ENCODE data around the gene ACKR4.
"Not testable (repeated sequence)": the region's sequence is repeated elsewhere in the genome, so short reads cannot be mapped to it uniquely, and the experiment has no call there.

Gene ACKR4

DNA sequence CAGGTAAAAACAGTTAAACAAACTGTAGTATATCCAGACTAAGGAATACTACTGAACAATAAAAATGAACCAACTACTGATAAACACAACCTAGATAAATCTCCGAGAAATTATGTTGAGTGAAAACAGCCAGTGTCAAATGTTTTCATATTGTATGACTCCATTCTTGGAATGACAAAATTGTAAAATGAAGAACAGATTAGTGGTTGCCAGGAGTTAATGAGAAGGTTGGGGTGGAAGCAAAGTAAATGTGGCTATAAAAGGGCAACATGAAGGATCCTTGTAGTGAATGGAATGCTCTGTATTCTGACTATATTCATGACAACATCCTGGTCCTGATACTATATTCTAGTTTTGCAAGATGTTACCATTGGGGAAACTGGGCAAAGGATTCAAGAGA lies 27.5 kb upstream of the ACKR4 start:
- Mint-ChIP-seq H3K9me3 (peaks cover 5% of the 10 kb centered on the region), H3K4me3 (no peak overlapping the region), H3K27ac (no peak overlapping the region), H3K27me3 (ENCODE audit: low read depth) (no peaks in the 10 kb centered on the region), H3K4me1 (ENCODE audit: low read depth) (no peaks in the 10 kb centered on the region), H3K36me3 (ENCODE audit: low read depth) (peaks cover 10% of the 10 kb centered on the region)

DNA sequence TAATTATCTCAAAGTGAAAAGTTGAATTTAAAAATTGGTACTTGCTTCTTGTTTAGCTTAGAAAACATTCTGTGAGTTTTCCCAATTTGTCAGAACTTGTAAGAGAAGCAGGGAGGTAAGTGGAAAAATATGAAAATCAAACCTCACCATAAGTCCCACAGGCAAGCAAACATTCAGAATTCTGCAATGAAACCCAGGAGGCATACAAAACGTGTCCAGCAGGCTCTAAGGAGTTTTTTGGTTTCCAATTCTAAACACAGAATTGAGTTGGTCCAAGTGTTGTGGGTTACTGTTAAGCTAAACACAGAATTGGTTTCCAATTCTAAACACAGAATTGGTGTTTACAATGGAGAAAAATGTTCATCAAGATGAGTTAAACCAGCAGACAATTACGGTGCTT lies 27.1 kb upstream of the ACKR4 start:
- Mint-ChIP-seq H3K36me3 (ENCODE audit: low read depth) (peaks cover 10% of the 10 kb centered on the region), H3K27ac (no peak overlapping the region), H3K9me3 (peaks cover 5% of the 10 kb centered on the region), H3K4me3 (no peak overlapping the region), H3K27me3 (ENCODE audit: low read depth) (no peaks in the 10 kb centered on the region), H3K4me1 (ENCODE audit: low read depth) (no peaks in the 10 kb centered on the region)

DNA sequence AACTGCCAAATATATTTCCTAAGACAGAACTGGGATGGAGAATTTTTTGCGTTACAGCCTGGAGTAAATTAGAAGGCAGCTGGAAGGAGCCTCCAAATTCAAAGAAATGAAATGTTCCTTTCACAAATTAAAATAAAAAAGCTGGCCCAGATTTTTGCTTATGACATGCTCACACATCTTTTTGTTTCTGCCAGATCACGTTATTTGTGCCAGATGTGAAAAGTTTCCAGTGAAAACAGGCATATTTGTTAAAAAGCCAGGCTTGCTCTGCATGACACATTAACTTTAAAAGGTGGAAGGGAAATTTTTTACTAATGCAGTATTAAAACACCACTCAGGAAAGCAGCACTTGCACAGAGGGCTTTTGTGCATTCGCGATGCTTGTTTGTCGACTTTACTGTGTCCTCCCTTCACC lies 23.3 kb upstream of the ACKR4 start:
- Mint-ChIP-seq H3K4me3 (no peak overlapping the region), H3K27me3 (ENCODE audit: low read depth) (no peaks in the 10 kb centered on the region), H3K36me3 (ENCODE audit: low read depth) (peaks cover 19% of the 10 kb centered on the region), H3K9me3 (peaks cover 5% of the 10 kb centered on the region), H3K4me1 (ENCODE audit: low read depth) (no peaks in the 10 kb centered on the region), H3K27ac (no peak overlapping the region)

DNA sequence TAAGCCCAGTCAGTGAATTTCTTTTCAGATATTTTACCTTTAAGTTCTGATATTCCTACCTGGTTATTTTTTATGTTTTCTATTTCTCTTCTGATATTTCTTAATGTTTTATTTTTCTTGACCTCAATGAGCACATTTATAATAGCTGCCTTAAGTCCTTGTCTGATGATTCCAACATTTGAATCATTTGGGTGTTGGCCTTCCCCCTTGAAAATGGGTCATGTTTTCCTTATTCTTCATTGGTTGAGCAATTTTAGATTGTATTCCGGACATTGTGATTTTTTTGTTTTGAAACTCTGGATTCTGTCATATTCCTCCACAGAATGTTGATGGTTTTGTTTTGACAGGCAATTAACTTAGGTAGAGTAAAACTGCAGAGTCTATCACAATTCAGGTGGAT lies 9.7 kb upstream of the ACKR4 start:
- H3K27me3 Mint-ChIP-seq (ENCODE audit: low read depth): no peaks in the 10 kb centered on the region
- no peak overlapping the region for H3K4me3 Mint-ChIP-seq
- H3K27ac Mint-ChIP-seq: no peak overlapping the region
- no peaks in the 10 kb centered on the region for H3K4me1 Mint-ChIP-seq (ENCODE audit: low read depth)
- H3K9me3 Mint-ChIP-seq: peaks cover 6% of the 10 kb centered on the region
- peaks cover 7% of the 10 kb centered on the region for H3K36me3 Mint-ChIP-seq (ENCODE audit: low read depth)

DNA sequence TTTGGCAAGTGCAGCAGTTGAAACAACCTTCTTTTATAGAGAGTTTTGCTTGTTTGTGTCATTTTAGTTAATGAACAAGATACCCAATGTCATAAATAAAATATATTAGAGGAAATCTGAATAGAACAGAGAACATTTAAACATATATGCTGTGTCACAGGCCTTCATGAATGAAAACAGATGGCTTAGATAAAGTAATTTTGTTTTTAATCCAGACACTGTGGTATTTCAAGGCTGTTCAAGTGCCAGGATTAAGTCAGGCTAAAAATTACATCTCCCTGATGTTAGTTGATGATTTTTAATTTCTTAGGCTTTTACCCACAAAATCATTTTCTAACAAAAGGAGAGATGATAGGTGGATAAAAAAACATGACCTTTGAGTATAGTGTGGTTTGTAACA lies 4.9 kb upstream of the ACKR4 start:
- Mint-ChIP-seq H3K36me3 (ENCODE audit: low read depth) (peaks cover 12% of the 10 kb centered on the region), H3K4me3 (no peak overlapping the region)

DNA sequence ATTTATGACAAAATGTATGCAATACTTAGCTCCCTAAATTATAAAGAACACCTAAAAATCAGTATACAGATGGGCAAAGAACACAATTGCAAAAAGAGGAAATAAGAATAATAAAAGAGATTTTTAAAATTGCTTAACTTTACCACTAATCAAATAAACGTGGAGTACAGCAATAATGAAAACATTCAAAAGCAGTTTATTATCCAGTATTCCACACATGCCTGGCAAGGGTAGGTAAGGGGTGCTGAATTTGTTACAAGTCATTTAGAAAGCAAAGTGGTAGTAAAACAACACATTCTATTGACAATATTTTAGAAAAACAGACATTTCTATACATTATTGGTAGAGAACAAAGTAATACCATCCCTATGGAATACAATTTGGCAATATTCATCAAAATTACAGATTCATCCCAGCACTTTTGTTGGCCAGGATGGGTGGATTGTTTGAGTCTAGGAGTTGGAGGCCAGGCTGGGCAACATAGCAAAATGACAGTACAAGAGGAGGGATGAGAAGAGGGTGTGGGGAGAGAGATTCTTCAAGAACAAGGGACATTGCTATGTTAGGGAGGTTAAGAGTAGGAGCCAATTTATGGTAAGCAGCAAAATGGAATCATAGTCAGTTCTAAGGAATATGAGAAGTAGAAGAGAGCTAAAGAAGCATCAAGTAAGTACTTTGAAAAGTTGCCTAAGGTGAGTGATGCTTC lies 3.7 kb upstream of the ACKR4 start:
- peaks cover 14% of the 10 kb centered on the region for H3K36me3 Mint-ChIP-seq (ENCODE audit: low read depth)

More for the DNA sequence above, 4.9 kb upstream of the ACKR4 start:
- peaks cover 4% of the 10 kb centered on the region for H3K9me3 Mint-ChIP-seq
- H3K4me1 Mint-ChIP-seq (ENCODE audit: low read depth): peaks cover 1% of the 10 kb centered on the region
- no peak overlapping the region for H3K27ac Mint-ChIP-seq
- no peaks in the 10 kb centered on the region for H3K27me3 Mint-ChIP-seq (ENCODE audit: low read depth)

DNA sequence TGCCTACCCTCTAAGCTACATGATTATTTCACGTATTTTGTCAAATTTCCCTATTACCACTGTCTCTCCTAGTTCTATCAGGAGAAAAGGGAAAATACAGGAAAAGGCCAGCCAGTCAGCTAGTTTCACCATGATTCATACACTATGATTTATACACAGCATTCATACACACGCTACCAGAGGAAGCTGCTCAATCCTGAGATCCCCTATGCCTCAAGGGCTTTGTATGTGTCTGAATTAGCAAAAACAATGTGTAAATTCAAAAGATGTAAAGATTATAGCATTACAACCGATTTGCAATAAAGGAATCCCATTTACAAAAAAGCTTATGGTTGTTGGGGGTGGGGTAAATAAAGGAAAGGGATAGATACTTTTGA lies 3.1 kb upstream of the ACKR4 start:
- H3K4me1 Mint-ChIP-seq (ENCODE audit: low read depth): peaks cover 1% of the 10 kb centered on the region
- H3K9me3 Mint-ChIP-seq: no peaks in the 10 kb centered on the region
- no peak overlapping the region for H3K27ac Mint-ChIP-seq
- H3K36me3 Mint-ChIP-seq (ENCODE audit: low read depth): peaks cover 17% of the 10 kb centered on the region
- no peak overlapping the region for H3K4me3 Mint-ChIP-seq
- no peaks in the 10 kb centered on the region for H3K27me3 Mint-ChIP-seq (ENCODE audit: low read depth)

More for the DNA sequence above, 3.7 kb upstream of the ACKR4 start:
- Mint-ChIP-seq H3K9me3 (no peaks in the 10 kb centered on the region), H3K4me1 (ENCODE audit: low read depth) (peaks cover 1% of the 10 kb centered on the region), H3K27ac (no peak overlapping the region), H3K27me3 (ENCODE audit: low read depth) (no peaks in the 10 kb centered on the region), H3K4me3 (no peak overlapping the region)

DNA sequence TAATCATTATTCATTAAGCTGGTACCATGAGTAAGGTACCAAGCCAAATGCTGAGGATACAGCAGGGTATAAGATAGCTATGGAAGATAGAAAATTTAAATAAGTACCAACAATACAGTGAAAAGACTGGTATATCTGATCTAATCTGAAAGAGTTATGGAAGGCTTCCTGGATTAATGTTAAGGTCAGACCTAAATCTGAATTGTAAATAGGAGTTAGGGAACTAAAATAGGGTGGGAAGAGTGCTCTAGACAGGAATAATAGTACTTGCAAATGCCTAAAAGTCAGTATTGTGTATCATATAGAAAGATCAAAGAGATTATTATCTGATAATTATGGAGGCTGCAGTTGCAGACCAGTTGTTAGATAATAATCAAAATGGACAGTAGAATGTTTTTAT lies 2.6 kb upstream of the ACKR4 start:
- Mint-ChIP-seq H3K27me3 (ENCODE audit: low read depth) (no peaks in the 10 kb centered on the region), H3K4me1 (ENCODE audit: low read depth) (peaks cover 1% of the 10 kb centered on the region), H3K36me3 (ENCODE audit: low read depth) (peaks cover 19% of the 10 kb centered on the region), H3K4me3 (no peak overlapping the region), H3K9me3 (no peaks in the 10 kb centered on the region), H3K27ac (no peak overlapping the region)

DNA sequence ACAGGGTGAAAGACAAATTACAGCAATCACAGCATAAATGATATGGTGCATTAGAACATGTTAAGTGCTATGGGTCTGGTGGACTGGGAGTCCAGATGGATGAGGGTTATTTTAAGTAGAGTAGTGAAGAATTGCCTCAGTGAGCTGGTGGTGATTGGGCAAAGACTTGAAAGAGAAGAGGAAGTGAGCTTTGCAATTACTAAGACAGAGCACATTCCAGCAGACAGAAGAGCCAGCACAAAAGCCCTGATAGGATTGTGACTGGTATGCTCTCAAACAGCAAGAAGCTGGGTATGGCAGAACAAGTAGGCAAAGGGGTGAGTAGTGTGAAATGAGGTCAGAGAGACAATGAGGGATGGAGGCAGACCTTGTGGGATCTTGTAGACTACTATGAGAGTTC lies 2.1 kb upstream of the ACKR4 start:
- peaks cover 1% of the 10 kb centered on the region for H3K4me1 Mint-ChIP-seq (ENCODE audit: low read depth)
- H3K4me3 Mint-ChIP-seq: no peak overlapping the region
- no peak overlapping the region for H3K27ac Mint-ChIP-seq
- no peaks in the 10 kb centered on the region for H3K27me3 Mint-ChIP-seq (ENCODE audit: low read depth)
- H3K9me3 Mint-ChIP-seq: no peaks in the 10 kb centered on the region
- peaks cover 18% of the 10 kb centered on the region for H3K36me3 Mint-ChIP-seq (ENCODE audit: low read depth)

DNA sequence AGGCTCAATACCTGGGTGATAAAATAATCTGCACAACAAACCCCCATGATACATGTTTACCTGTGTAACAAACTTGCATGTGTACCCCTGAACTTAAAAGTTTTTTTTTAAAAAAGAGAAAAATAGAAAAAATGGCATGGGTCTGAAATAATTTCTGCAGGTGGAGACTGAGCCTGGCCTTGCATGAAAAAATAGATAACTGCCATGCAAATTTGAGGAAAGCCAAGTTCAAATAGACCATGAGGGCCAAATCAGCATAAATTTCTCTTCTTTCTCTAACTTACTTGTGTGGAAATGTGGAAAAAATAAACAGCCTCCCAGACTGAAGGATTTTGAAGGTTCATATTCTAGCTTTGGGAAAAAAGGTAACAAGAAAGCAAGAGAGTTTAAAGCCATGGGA lies 744 bp upstream of the ACKR4 start:
- H3K4me1 Mint-ChIP-seq (ENCODE audit: low read depth): peaks cover 1% of the 10 kb centered on the region
- H3K9me3 Mint-ChIP-seq: no peaks in the 10 kb centered on the region
- H3K27me3 Mint-ChIP-seq (ENCODE audit: low read depth): no peaks in the 10 kb centered on the region
- peaks cover 13% of the 10 kb centered on the region for H3K36me3 Mint-ChIP-seq (ENCODE audit: low read depth)
- H3K27ac Mint-ChIP-seq: no peak overlapping the region
- no peak overlapping the region for H3K4me3 Mint-ChIP-seq

DNA sequence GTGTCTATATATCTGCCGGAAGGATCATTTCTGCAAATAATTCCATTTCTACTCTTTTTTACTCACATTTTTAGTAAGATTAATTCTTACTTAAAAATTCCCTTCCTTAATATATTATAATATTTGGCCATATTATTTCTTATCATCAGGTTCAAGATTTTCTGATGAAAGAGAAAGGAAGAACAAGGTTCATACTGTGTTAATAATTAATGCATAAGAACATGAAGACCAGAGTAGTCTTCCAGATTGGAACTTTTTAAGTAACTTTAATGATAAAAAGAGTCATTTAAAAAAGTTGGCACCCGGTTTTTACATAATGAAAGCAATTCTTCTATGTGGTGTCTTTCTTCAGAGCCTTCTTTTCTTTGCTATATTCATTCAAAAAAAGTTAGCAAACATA lies 590 bp downstream of the ACKR4 start:
- no peak overlapping the region for H3K4me3 Mint-ChIP-seq
- H3K27me3 Mint-ChIP-seq (ENCODE audit: low read depth): no peaks in the 10 kb centered on the region
- H3K4me1 Mint-ChIP-seq (ENCODE audit: low read depth): peaks cover 1% of the 10 kb centered on the region
- H3K36me3 Mint-ChIP-seq (ENCODE audit: low read depth): peaks cover 13% of the 10 kb centered on the region
- H3K9me3 Mint-ChIP-seq: no peaks in the 10 kb centered on the region
- no peak overlapping the region for H3K27ac Mint-ChIP-seq

DNA sequence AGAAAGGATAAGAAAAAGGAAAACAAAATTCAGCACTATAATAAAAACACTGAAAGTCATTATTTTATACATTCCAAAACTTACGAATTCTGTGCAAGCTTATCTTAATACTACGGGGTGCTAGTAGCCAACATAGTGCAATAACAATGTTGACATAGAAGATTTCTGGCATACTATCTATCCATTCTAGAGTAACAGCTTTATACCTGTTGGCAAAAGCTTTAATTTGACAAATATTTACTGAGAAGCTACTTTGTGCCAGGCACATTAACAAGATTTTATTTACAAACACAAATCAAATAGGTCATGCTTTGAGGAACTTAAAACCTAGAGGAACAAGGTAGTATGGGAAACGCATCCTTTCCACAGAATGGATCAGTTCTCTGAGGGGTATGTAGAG lies 1.1 kb downstream of the ACKR4 start:
- Mint-ChIP-seq H3K27me3 (ENCODE audit: low read depth) (no peaks in the 10 kb centered on the region), H3K27ac (no peak overlapping the region), H3K9me3 (no peaks in the 10 kb centered on the region), H3K4me1 (ENCODE audit: low read depth) (peaks cover 1% of the 10 kb centered on the region), H3K36me3 (ENCODE audit: low read depth) (peaks cover 16% of the 10 kb centered on the region), H3K4me3 (no peak overlapping the region)

DNA sequence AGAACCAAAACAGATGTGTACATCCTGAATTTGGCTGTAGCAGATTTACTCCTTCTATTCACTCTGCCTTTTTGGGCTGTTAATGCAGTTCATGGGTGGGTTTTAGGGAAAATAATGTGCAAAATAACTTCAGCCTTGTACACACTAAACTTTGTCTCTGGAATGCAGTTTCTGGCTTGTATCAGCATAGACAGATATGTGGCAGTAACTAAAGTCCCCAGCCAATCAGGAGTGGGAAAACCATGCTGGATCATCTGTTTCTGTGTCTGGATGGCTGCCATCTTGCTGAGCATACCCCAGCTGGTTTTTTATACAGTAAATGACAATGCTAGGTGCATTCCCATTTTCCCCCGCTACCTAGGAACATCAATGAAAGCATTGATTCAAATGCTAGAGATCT lies 3.5 kb downstream of the ACKR4 start:
- not testable (repeated sequence) for H3K27me3 Mint-ChIP-seq (ENCODE audit: low read depth); H3K27ac Mint-ChIP-seq; H3K4me3 Mint-ChIP-seq; H3K9me3 Mint-ChIP-seq; H3K4me1 Mint-ChIP-seq (ENCODE audit: low read depth)
- H3K36me3 Mint-ChIP-seq (ENCODE audit: low read depth): peaks cover 15% of the 10 kb centered on the region

DNA sequence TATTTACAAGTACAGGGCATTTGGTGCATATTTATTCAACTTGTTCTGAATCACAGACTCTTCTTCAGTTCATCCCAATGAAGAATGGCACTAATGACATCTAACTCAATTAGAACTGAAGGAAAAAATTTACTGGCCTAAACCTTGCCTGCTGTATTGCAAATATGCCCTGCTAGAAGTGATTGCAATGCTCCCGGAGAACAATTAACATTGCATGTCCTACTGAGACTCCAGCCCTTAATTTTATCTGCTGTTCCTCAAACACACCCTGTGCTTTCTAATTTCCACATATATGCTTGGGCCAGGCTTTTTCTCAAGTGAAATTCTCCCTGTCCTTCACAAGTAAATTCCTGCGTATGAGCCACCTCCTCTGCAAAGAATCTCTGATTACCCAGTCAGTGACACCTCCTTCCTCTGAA lies 8.3 kb downstream of the ACKR4 start:
- no peak overlapping the region for H3K27ac Mint-ChIP-seq
- H3K4me3 Mint-ChIP-seq: no peak overlapping the region
- H3K4me1 Mint-ChIP-seq (ENCODE audit: low read depth): no peaks in the 10 kb centered on the region
- peaks cover 4% of the 10 kb centered on the region for H3K9me3 Mint-ChIP-seq
- H3K36me3 Mint-ChIP-seq (ENCODE audit: low read depth): peaks cover 21% of the 10 kb centered on the region
- no peaks in the 10 kb centered on the region for H3K27me3 Mint-ChIP-seq (ENCODE audit: low read depth)

DNA sequence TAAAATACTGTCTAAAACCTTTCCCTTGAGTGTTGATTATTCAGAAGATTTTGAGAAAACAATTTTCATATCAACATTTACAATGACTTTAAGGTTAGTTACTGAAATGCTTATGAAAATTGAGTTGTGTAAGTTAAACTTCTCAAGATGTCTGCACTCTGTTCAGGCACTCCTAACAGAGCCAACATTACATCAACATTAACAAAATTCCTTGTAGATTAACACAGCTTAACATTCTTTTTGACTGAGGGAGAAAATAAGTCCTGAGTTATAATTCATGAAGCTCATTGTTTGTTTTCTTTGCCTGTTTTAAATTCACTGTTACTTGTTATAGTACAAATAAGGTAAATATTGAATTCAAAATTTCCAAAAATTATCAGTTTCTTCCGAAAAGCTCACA lies 9.0 kb downstream of the ACKR4 start:
- no peak overlapping the region for H3K4me3 Mint-ChIP-seq

DNA sequence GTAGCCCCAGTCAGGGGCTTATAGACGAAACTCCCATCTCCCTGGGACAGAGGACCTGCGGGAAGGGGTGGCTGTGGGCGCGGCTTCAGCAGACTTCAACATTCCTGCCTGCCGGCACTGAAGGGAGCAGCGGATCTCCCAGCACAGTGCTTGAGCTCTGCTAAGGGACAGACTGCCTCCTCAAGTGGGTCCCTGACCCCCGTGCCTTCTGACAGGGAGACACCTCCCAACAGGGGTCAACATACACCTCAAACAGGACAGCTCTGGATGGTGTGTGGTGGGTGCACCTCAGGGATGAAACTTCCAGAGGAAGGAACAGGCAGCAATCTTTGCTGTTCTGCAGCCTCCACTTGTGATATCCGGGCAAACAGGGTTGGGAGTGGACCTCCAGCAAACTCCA lies 9.6 kb downstream of the ACKR4 start:
- not testable (repeated sequence) for H3K9me3 Mint-ChIP-seq; H3K4me3 Mint-ChIP-seq; H3K4me1 Mint-ChIP-seq (ENCODE audit: low read depth); H3K27ac Mint-ChIP-seq; H3K27me3 Mint-ChIP-seq (ENCODE audit: low read depth)
- H3K36me3 Mint-ChIP-seq (ENCODE audit: low read depth): peaks cover 21% of the 10 kb centered on the region

More for the DNA sequence above, 9.0 kb downstream of the ACKR4 start:
- H3K4me1 Mint-ChIP-seq (ENCODE audit: low read depth): no peaks in the 10 kb centered on the region
- no peak overlapping the region for H3K27ac Mint-ChIP-seq
- H3K9me3 Mint-ChIP-seq: peaks cover 4% of the 10 kb centered on the region
- H3K36me3 Mint-ChIP-seq (ENCODE audit: low read depth): peaks cover 21% of the 10 kb centered on the region
- no peaks in the 10 kb centered on the region for H3K27me3 Mint-ChIP-seq (ENCODE audit: low read depth)

Data from T-helper 1 cell treated with Interleukin-12 subunit alpha and Interleukin-12 subunit beta and Interleukin-4 antibody, amounts not matched to agents 30 μg/mL and 1 μg/mL, for 36 hours (primary cell).